ENCODE results near the gene LENG9. TPM values are rescaled to one million over a fixed set of nuclear protein-coding genes. Genes with fewer than 3 reads are reported as not detected.

Gene LENG9
- total RNA-seq, 4 donors from 2014 or later: 4.2 to 9.6 (median 6.7) TPM

- no peak for TF ChIP-seq CTCF (IDR thresholded peaks at IDR 0.05; ENCODE audit: low read depth)
Measured at GRCh38 chr19:54421169-54421516, 42.4 kb downstream of the LENG9 start.

GRCh38 chr19:54420383-54421168 is 43.0 kb downstream of the LENG9 start:
- TF ChIP-seq CTCF (IDR thresholded peaks at IDR 0.05; ENCODE audit: low read depth): no peak

- no peak for TF ChIP-seq CTCF (IDR thresholded peaks at IDR 0.05; ENCODE audit: low read depth)
Measured at GRCh38 chr19:54420068-54420382, 43.6 kb downstream of the LENG9 start.

- no peak for TF ChIP-seq CTCF (IDR thresholded peaks at IDR 0.05; ENCODE audit: low read depth)
Measured at GRCh38 chr19:54418930-54419800, 44.4 kb downstream of the LENG9 start.

- TF ChIP-seq CTCF (IDR thresholded peaks at IDR 0.05; ENCODE audit: low read depth): no peak
Measured at GRCh38 chr19:54418030-54418929, 45.3 kb downstream of the LENG9 start.

GRCh38 chr19:54416695-54417491 is 46.7 kb downstream of the LENG9 start:
- TF ChIP-seq CTCF (IDR thresholded peaks at IDR 0.05; ENCODE audit: low read depth): no peak
